A549 (cell line): Measurements from ENCODE around the gene RANBP17. TPM values are rescaled to one million over a fixed set of nuclear protein-coding genes. Genes with fewer than 3 reads are reported as not detected.

Source experiments
- ATAC-seq, 2 experiments: fragments of 200-7000 bp in 1 of 2; fragments of >200 bp in 1 of 2; cut with Nextera tagmentation in 1 of 2; cut with Tn5 transposase in 1 of 2; 3 replicates each; pipeline versions ENCODE4 v1.8.0 to v1.9.1; 2018 to 2020; ENCODE audit warnings: mild to moderate bottlenecking in 1 of 2, moderate library complexity in 1 of 2
- CTCF ChIA-PET: fragments of 300-600 bp; sonication (Branson Sonifier 250); formaldehyde crosslinking; extraction: SDS; loops from one replicate; lab custom pipeline; 2021; ENCODE audit warnings: antibody characterized with exemption, inconsistent platforms; lab: Yijun Ruan, JAX
- POLR2A ChIA-PET: fragments of 350-600 bp; formaldehyde crosslinking; extraction: SDS; loops from one replicate; lab custom pipeline; 2021; ENCODE audit warnings: antibody characterized with exemption, inconsistent platforms; lab: Yijun Ruan, JAX
- DNase-seq, 2 experiments: peaks; one replicate each; pipeline versions ENCODE4 v3.0.0 to v3.0.0-alpha.2; 2011 to 2016; ENCODE audit warnings: low read depth in 1 of 2, low spot score in 1 of 2
- FAIRE-seq: peaks from 2 replicates; lab custom pipeline; 2011; peaks lifted over from hg19 to GRCh38; lab: Jason Lieb, UNC
- H3K27ac ChIP-seq, 2 experiments: fragments of >200 bp; sonication (Bioruptor Twin); formaldehyde crosslinking; 3 replicates each; pipeline ENCODE4 v1.5.1; 2016 to 2017
- H3K4me1 ChIP-seq: fragments of >200 bp; sonication (Bioruptor Twin); formaldehyde crosslinking; 3 replicates; pipeline ENCODE4 v1.6.1; 2016
- H3K4me2 ChIP-seq: fragments of >200 bp; sonication (Bioruptor Twin); formaldehyde crosslinking; 3 replicates; pipeline ENCODE4 v1.6.1; 2016
- H3K4me3 ChIP-seq: fragments of >200 bp; sonication (Bioruptor Twin); formaldehyde crosslinking; 3 replicates; pipeline ENCODE4 v1.5.1; 2016
- H3K9me3 ChIP-seq: fragments of >200 bp; sonication (Bioruptor Twin); formaldehyde crosslinking; 3 replicates; pipeline ENCODE4 v1.6.1; 2016
- ATOH8 ChIP-seq: fragments of 250-450 bp; sonication (Bioruptor Pico); IDR thresholded peaks from 2 replicates; pipeline ENCODE4 v1.5.0; 2020; ENCODE audit warnings: low read depth, mild to moderate bottlenecking, moderate library complexity
- CEBPB ChIP-seq, 2 experiments: fragments of >200 bp in 1 of 2; sonication (Bioruptor Twin) in 1 of 2; formaldehyde crosslinking in 1 of 2; IDR thresholded peaks; 2 replicates each; pipeline ENCODE4 v1.6.1; 2012 to 2016
- CHD2 ChIP-seq: fragments of 150-350 bp; IDR thresholded peaks from 2 replicates; pipeline ENCODE4 v1.6.1; 2014; ENCODE audit warnings: low read length; ENCODE audit not compliant: partially characterized antibody
- CHD4 ChIP-seq: fragments of 200-600 bp; sonication (generic); IDR thresholded peaks from 2 replicates; pipeline ENCODE4 v1.6.1; 2016; ENCODE audit warnings: antibody characterized with exemption, mild to moderate bottlenecking, borderline replicate concordance
- EHF ChIP-seq: fragments of 250-450 bp; sonication (Bioruptor Pico); IDR thresholded peaks from 2 replicates; pipeline ENCODE4 v1.5.0; 2020; ENCODE audit warnings: mild to moderate bottlenecking
- ELK1 ChIP-seq: fragments of 150-350 bp; IDR thresholded peaks from 2 replicates; pipeline ENCODE4 v1.6.1; 2014; ENCODE audit warnings: low read depth, mild to moderate bottlenecking, low read length
- ESRRA ChIP-seq: fragments of 150-350 bp; IDR thresholded peaks from 2 replicates; pipeline ENCODE4 v1.6.1; 2014; ENCODE audit warnings: mild to moderate bottlenecking, low read length, borderline replicate concordance
- FOSB ChIP-seq: fragments of 250-450 bp; sonication (Bioruptor Pico); IDR thresholded peaks from 2 replicates; pipeline ENCODE4 v1.5.0; 2020; ENCODE audit warnings: mild to moderate bottlenecking, moderate library complexity
- HDAC2 ChIP-seq: fragments of 200-600 bp; sonication (generic); IDR thresholded peaks from 2 replicates; pipeline ENCODE4 v1.6.1; 2016
- HES2 ChIP-seq: fragments of >200 bp; sonication (Bioruptor Twin); formaldehyde crosslinking; IDR thresholded peaks from 2 replicates; pipeline ENCODE4 v1.6.1; 2016
- HEYL ChIP-seq: fragments of 250-450 bp; sonication (Bioruptor Pico); IDR thresholded peaks from 2 replicates; pipeline ENCODE4 v1.8.0; 2021; ENCODE audit warnings: mild to moderate bottlenecking, moderate library complexity
- JUNB ChIP-seq: fragments of >200 bp; sonication (Bioruptor Twin); formaldehyde crosslinking; IDR thresholded peaks from 2 replicates; pipeline ENCODE4 v1.6.1; 2016
- KDM5A ChIP-seq: fragments of 200-600 bp; sonication (generic); IDR thresholded peaks from 2 replicates; pipeline ENCODE4 v1.6.1; 2016; ENCODE audit warnings: antibody characterized with exemption, mild to moderate bottlenecking
- MAX ChIP-seq: IDR thresholded peaks from 2 replicates; pipeline ENCODE4 v1.6.1; 2012
- MAZ ChIP-seq: fragments of 150-350 bp; IDR thresholded peaks from 2 replicates; pipeline ENCODE4 v1.6.1; 2014; ENCODE audit warnings: antibody characterized with exemption, low read depth, low read length, borderline replicate concordance
- RARB ChIP-seq: fragments of 250-450 bp; sonication (Bioruptor Pico); IDR thresholded peaks from 2 replicates; pipeline ENCODE4 v1.8.0; 2021; ENCODE audit warnings: mild to moderate bottlenecking, moderate library complexity
- SMC3 ChIP-seq: fragments of >200 bp; sonication (Bioruptor Twin); formaldehyde crosslinking; IDR thresholded peaks from 3 replicates; pipeline ENCODE4 v1.6.1; 2018; ENCODE audit warnings: inconsistent platforms
- SREBF2 ChIP-seq: fragments of 450-650 bp; IDR thresholded peaks from 2 replicates; pipeline ENCODE4 v1.6.1; 2014; ENCODE audit warnings: mild to moderate bottlenecking, moderate library complexity
- ZSCAN20 ChIP-seq: fragments of 250-450 bp; sonication (Bioruptor Pico); IDR thresholded peaks from 2 replicates; pipeline ENCODE4 v1.8.0; 2022; ENCODE audit warnings: mild to moderate bottlenecking, moderate library complexity
- WGBS: methylation state at CpG from one replicate; pipeline ENCODE4 v1.1.6; 2017; ENCODE audit errors: missing lambda C conversion rate; 5-methylcytosine and 5-hydroxymethylcytosine counted together
- polyA plus RNA-seq, 4 experiments: library from polyadenylated mRNA; depleted of rRNA in 3 of 4; stranded (reverse); fragments of >200 nt; fragmentation: RNase III in 1 of 4; extraction: RNeasy Plus Mini Kit Qiagen cat#74134 plus additional on column Dnase treatment in 1 of 4; gene quantifications; 2 replicates in 3 of 4; 3 replicates in 1 of 4; pipeline ENCODE4 v1.2.3, GENCODE V29; 2011 to 2017

RANBP17 gene
- polyA plus RNA-seq, 2 of the 4 experiments (the other 2 are of a cell fraction): 3.4 to 9.2 TPM

- H3K4me1 ChIP-seq: peaks cover 21% of the 10 kb centered on the region; the same call in 2 of the 3 replicates
- H3K4me2 ChIP-seq: peak overlapping the region; percentile 25; the same call in 2 of the 3 replicates
- 85% methylated on average over 7 of the region's 7 CpGs for WGBS
- ChIA-PET POLR2A (no interaction called here), CTCF (interaction anchor here (1.0 kb wide), 1 partner anchor 69 kb away, joined by 4 read pairs; no protein-coding TSS in a partner anchor)
- ATAC-seq (no peak), DNase-seq (no peak), FAIRE-seq (no peak)
- H3K27ac ChIP-seq: peak overlapping the region; percentile 10 to 70; a peak in 5 of 6 replicates
- no peak for TF ChIP-seq ESRRA
- TF ChIP-seq RARB: no peak
- TF ChIP-seq KDM5A: no peak
- no peak for TF ChIP-seq FOSB (CRISPR knock-in tag)
- TF ChIP-seq MAZ: no peak
- TF ChIP-seq MAX: no peak
- no peak for TF ChIP-seq ZSCAN20 (CRISPR knock-in tag)
- no peak for TF ChIP-seq CEBPB (IDR thresholded peaks at IDR 0.05)
- no peak for TF ChIP-seq CHD4
- no peak for TF ChIP-seq ATOH8 (CRISPR knock-in tag)
- no peak for TF ChIP-seq CHD2
- no peak for TF ChIP-seq JUNB
- no peak for TF ChIP-seq HDAC2
- TF ChIP-seq SREBF2: no peak
- TF ChIP-seq SMC3: no peak
- no peak for TF ChIP-seq HEYL (CRISPR knock-in tag)
- H3K9me3 ChIP-seq: no peaks in the 10 kb centered on the region
- no peak overlapping the region for H3K4me3 ChIP-seq
Measured at GRCh38 chr5:171268700-171269620, 407.1 kb downstream of the RANBP17 start.

GRCh38 chr5:171269717-171270116 is 407.9 kb downstream of the RANBP17 start:
- no peak for ATAC-seq
- WGBS: 47% methylated on average over 2 of the region's 2 CpGs

More at GRCh38 chr5:171269717-171270116, 407.9 kb downstream of the RANBP17 start:
- DNase-seq (no peak), FAIRE-seq (no peak)
- peak overlapping the region; percentile 25 for H3K4me2 ChIP-seq
- H3K9me3 ChIP-seq: no peaks in the 10 kb centered on the region
- POLR2A ChIA-PET: no interaction called here
- peak overlapping the region; percentile 57 to 70; a peak in 5 of 6 replicates for H3K27ac ChIP-seq
- H3K4me3 ChIP-seq: no peak overlapping the region
- TF ChIP-seq ELK1: no peak
- no peak for TF ChIP-seq EHF (CRISPR knock-in tag)
- peak; percentile 28; the same call in 1 of the 2 replicates for TF ChIP-seq HES2
- TF ChIP-seq CEBPB (IDR thresholded peaks at IDR 0.05): 0 out of 4 replicates have a peak, but pooled peaks of 1 of the 2 experiments have one; percentile 20
- CTCF ChIA-PET: interaction anchor here (1.0 kb wide), 1 partner anchor 68 kb away, joined by 4 read pairs; no protein-coding TSS in a partner anchor
- H3K4me1 ChIP-seq: peaks cover 21% of the 10 kb centered on the region; the same call in 2 of the 3 replicates
